Common myeloid progenitor, CD34-positive (primary cell): ENCODE results near the gene MAP3K9.

Source experiments
- CTCF ChIA-PET: fragments of 350-600 bp; sonication (Branson Sonifier 250); formaldehyde crosslinking; loops from one replicate; lab custom pipeline; 2021; ENCODE audit warnings: antibody characterized with exemption; lab: Charles Lee
- POLR2A ChIA-PET: fragments of 350-600 bp; sonication (Branson Sonifier 250); formaldehyde crosslinking; loops from one replicate; lab custom pipeline; 2021; ENCODE audit warnings: antibody characterized with exemption; lab: Charles Lee
- DNase-seq, 3 donors: peaks; one replicate each; pipeline versions ENCODE4 v3.0.0 to v3.0.0-alpha.2; 2013
- H3K27ac ChIP-seq, 2 experiments: 1 replicate in 1 of 2; 2 replicates in 1 of 2; pipeline ENCODE4 v1.7.0; 2013; ENCODE audit warnings: inconsistent platforms in 2 of 2, low read length in 2 of 2, mild to moderate bottlenecking in 2 of 2, low read depth in 1 of 2, moderate library complexity in 1 of 2; ENCODE audit not compliant: severe bottlenecking in 2 of 2, insufficient read depth in 1 of 2, poor library complexity in 1 of 2
- H3K27me3 ChIP-seq, 5 experiments: replicated peaks in 2 of 5; 1 replicate in 3 of 5; 2 replicates in 2 of 5; pipeline versions ENCODE4 v1.6.1 to v1.7.0; 2013; ENCODE audit warnings: low read length in 4 of 5, mild to moderate bottlenecking in 2 of 5, moderate library complexity in 2 of 5, inconsistent platforms in 1 of 5; ENCODE audit not compliant: insufficient read depth in 5 of 5, control insufficient read depth in 4 of 5
- H3K36me3 ChIP-seq, 4 experiments: 1 replicate in 2 of 4; 2 replicates in 2 of 4; pipeline versions ENCODE4 v1.6.1 to v1.7.0; 2013; ENCODE audit warnings: low read length in 3 of 4, control low read depth in 1 of 4, mild to moderate bottlenecking in 1 of 4; ENCODE audit not compliant: control insufficient read depth in 4 of 4, insufficient read depth in 4 of 4
- H3K4me1 ChIP-seq, 4 experiments: 1 replicate in 3 of 4; 2 replicates in 1 of 4; pipeline versions ENCODE4 v1.6.1 to v1.7.1; 2013; ENCODE audit warnings: low read length in 3 of 4, mild to moderate bottlenecking in 3 of 4, control low read depth in 1 of 4, inconsistent platforms in 1 of 4, moderate library complexity in 1 of 4; ENCODE audit not compliant: control insufficient read depth in 4 of 4, insufficient read depth in 4 of 4; ENCODE audit errors: control extremely low read depth in 1 of 4
- H3K4me3 ChIP-seq, 7 experiments: 1 replicate in 4 of 7; 2 replicates in 3 of 7; pipeline versions ENCODE4 v1.5.1 to v1.7.0; 2013; ENCODE audit warnings: mild to moderate bottlenecking in 7 of 7, low read length in 6 of 7, moderate library complexity in 6 of 7, inconsistent platforms in 2 of 7, low read depth in 2 of 7, control low read depth in 1 of 7; ENCODE audit not compliant: insufficient read depth in 4 of 7, control insufficient read depth in 1 of 7; ENCODE audit errors: extremely low read depth in 1 of 7
- H3K9me3 ChIP-seq, 5 experiments: 1 replicate in 4 of 5; 2 replicates in 1 of 5; pipeline versions ENCODE4 v1.6.1 to v1.7.1; 2013; ENCODE audit warnings: low read length in 4 of 5, mild to moderate bottlenecking in 2 of 5, inconsistent platforms in 1 of 5, low read depth in 1 of 5, moderate library complexity in 1 of 5; ENCODE audit not compliant: control insufficient read depth in 4 of 5, insufficient read depth in 2 of 5; ENCODE audit errors: control extremely low read depth in 1 of 5
- WGBS: methylation state at CpG from one replicate; pipeline ENCODE4 v1.1.5; 2013; ENCODE audit not compliant: insufficient coverage; 5-methylcytosine and 5-hydroxymethylcytosine counted together

MAP3K9 gene

GRCh38 chr14:70779667-70780066, 29.6 kb downstream of the MAP3K9 start:
- Histone ChIP-seq H3K27me3 (peaks cover 0 to 60% (median 4%) of the 10 kb centered on the region in 5 experiments), H3K4me1 (peaks cover 10 to 29% (median 14%) of the 10 kb centered on the region in 4 experiments), H3K36me3 (no peaks in the 10 kb centered on the region), H3K27ac (no peak overlapping the region), H3K4me3 (no peak overlapping the region), H3K9me3 (no peaks in the 10 kb centered on the region)
- CTCF ChIA-PET = interaction anchor here (0.7 to 1.8 kb wide), 2 partner anchors 16 to 18 kb away, joined by 4 read pairs; no protein-coding TSS in a partner anchor
- POLR2A ChIA-PET = no interaction called here
- no peak for DNase-seq
- 97% methylated on average over 4 of the region's 4 CpGs for WGBS

- H3K27ac ChIP-seq = no peak overlapping the region
- no peaks in the 10 kb centered on the region for H3K36me3 ChIP-seq
- DNase-seq = no peak
- CTCF ChIA-PET = interaction anchor here (0.6 to 1.4 kb wide), 2 partner anchors 18 to 32 kb away, joined by 3 to 5 read pairs; no protein-coding TSS in a partner anchor
- 100% methylated on average over 1 of the region's 2 CpGs for WGBS
- H3K9me3 ChIP-seq = no peaks in the 10 kb centered on the region
- peaks cover 10 to 17% (median 14%) of the 10 kb centered on the region in 4 experiments for H3K4me1 ChIP-seq
- no peak overlapping the region for H3K4me3 ChIP-seq
- POLR2A ChIA-PET = no interaction called here
- peaks cover 0 to 66% (median 6%) of the 10 kb centered on the region in 5 experiments for H3K27me3 ChIP-seq
Observed at GRCh38 chr14:70776197-70776596, 33.1 kb downstream of the MAP3K9 start.

DNA sequence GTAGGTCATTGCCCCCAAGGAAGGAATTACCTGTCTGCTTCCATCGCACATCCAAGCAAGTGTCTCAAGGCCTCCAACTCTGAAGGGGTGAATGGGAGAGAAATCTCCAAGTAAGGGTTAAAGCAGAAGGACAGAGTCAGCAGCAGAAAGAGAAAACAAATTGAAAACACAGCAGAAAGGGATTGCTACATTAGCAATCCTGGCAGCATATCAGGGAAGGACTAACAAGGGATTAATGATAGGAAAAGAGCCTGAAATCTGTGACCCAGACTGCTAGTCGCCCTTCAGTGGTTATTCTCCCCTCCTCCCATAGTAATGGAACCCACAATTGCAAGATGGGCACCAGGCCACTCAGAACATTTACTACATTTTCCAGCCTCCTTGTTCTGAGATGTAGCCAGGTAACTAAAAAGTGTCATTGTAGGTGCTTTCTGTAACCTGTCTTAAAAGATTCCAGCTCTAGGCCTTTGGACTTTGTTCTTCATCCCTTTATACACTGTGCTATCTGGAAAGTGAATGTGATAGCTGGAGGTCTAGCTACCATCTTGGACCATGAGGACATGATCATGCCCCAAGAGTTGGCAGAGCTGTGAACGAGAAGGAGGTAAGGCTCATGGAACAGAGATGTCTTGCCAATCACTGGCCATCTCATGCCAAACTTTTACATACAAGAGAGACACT, 36.0 kb downstream of the MAP3K9 start:
- no peaks in the 10 kb centered on the region for H3K36me3 ChIP-seq
- no peak for DNase-seq
- no peaks in the 10 kb centered on the region for H3K9me3 ChIP-seq
- H3K4me1 ChIP-seq = no peaks in the 10 kb centered on the region
- peaks cover 0 to 57% (median 6%) of the 10 kb centered on the region in 5 experiments for H3K27me3 ChIP-seq
- ChIA-PET POLR2A (no interaction called here), CTCF (no interaction called here)
- WGBS = 94% methylated on average over 2 of the region's 3 CpGs
- H3K4me3 ChIP-seq = no peak overlapping the region
- H3K27ac ChIP-seq = no peak overlapping the region

DNA sequence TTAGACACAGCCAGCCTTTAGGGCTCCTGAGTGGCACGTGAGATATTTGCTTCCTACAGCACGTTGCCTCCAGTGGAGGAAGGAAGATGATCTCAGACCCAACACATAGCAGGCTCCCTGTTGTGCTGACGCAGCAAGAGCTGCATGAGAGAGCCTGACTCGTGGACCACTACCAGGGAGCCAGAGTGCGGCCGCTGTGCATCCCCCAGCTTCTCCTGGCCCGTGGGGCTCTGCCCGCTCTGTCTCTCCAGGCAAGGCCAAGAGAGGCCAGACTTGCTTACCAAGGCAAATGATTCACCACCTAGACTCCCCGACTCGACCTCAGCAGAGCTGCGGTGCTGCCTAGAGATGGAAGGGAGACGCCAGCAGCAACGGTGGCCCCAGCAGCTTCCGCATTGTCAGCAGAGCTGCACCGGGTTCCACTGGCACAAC, 37.5 kb downstream of the MAP3K9 start:
- 69% methylated on average over 15 of the region's 15 CpGs for WGBS
- Histone ChIP-seq H3K36me3 (no peaks in the 10 kb centered on the region), H3K4me1 (no peaks in the 10 kb centered on the region), H3K27me3 (peaks cover 0 to 43% (median 2%) of the 10 kb centered on the region in 5 experiments), H3K27ac (no peak overlapping the region), H3K9me3 (no peaks in the 10 kb centered on the region), H3K4me3 (no peak overlapping the region)
- ChIA-PET CTCF (interaction anchor here (1.1 kb wide), 1 partner anchor 46 kb away, joined by 3 read pairs; no protein-coding TSS in a partner anchor), POLR2A (no interaction called here)
- peak in 2 of 3 donors; percentile 19 to 21 for DNase-seq

DNA sequence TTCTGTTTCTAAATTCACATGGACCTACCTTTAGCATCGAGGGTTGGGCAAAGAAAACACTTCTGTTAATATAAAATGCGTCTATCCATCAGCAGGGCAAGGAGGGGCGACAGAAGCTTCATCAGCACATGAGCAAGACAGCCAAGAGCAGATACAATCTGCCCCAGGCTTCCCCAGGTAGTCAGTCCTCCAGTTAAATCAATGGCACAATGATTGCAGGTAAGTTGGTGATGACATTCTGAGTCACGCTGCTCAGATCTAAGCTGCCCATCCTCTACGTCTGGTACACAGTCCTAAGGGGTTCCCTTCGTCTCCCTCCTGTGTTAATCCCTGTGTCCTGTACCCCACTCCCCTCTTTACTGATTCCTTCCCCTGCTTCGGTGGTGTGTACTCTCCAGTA, 38.8 kb downstream of the MAP3K9 start:
- Histone ChIP-seq H3K27ac (no peak overlapping the region), H3K27me3 (peaks cover 0 to 35% (median 2%) of the 10 kb centered on the region in 5 experiments), H3K36me3 (no peaks in the 10 kb centered on the region), H3K9me3 (no peaks in the 10 kb centered on the region), H3K4me3 (no peak overlapping the region), H3K4me1 (no peaks in the 10 kb centered on the region)
- POLR2A ChIA-PET = no interaction called here
- CTCF ChIA-PET = no interaction called here
- 100% methylated on average over 5 of the region's 7 CpGs for WGBS
- DNase-seq = no peak

GRCh38 chr14:70759398-70759797, 49.9 kb downstream of the MAP3K9 start:
- 100% methylated on average over 1 of the region's 1 CpG for WGBS
- H3K27ac ChIP-seq = no peak overlapping the region
- H3K36me3 ChIP-seq = peaks cover 0 to 6% (median under 1%) of the 10 kb centered on the region in 4 experiments
- POLR2A ChIA-PET = no interaction called here
- CTCF ChIA-PET = interaction anchor here (1.1 kb wide), 1 partner anchor 10 kb away, joined by 3 read pairs; no protein-coding TSS in a partner anchor
- H3K9me3 ChIP-seq = no peaks in the 10 kb centered on the region
- H3K4me1 ChIP-seq = no peaks in the 10 kb centered on the region
- H3K27me3 ChIP-seq = no peaks in the 10 kb centered on the region
- DNase-seq = no peak
- H3K4me3 ChIP-seq = no peak overlapping the region

DNA sequence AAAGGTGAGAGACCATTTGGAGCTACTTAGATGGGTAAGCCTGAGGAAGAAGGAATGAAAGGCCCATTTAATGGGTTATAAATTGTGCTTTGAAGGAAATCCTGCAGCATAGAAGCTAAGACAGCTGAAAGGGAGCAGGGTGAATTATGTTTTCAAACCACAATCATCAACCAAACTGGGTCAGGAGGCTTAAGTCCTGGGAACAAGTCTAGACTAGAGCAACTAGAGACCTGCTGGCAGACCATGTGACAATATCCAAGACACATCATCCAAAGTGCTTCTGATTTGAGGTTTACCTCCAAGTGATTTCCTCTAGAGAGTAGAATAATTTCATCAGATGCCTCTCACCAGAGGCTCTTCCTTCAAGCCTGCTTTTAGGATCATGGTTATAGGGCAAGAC, 53.7 kb downstream of the MAP3K9 start:
- Histone ChIP-seq H3K27me3 (no peaks in the 10 kb centered on the region), H3K36me3 (peaks cover 0 to 5% (median 2%) of the 10 kb centered on the region in 4 experiments), H3K9me3 (no peaks in the 10 kb centered on the region), H3K27ac (no peak overlapping the region), H3K4me3 (no peak overlapping the region), H3K4me1 (no peaks in the 10 kb centered on the region)
- no peak for DNase-seq
- ChIA-PET CTCF (interaction anchor here (0.8 kb wide), 1 partner anchor 40 kb away, joined by 3 read pairs; no protein-coding TSS in a partner anchor), POLR2A (interaction anchor here (1.2 kb wide), 1 partner anchor 114 kb away, joined by 3 read pairs; no protein-coding TSS in a partner anchor)
